Endothelial cell of umbilical vein (primary cell): ENCODE results near the gene FZD10. TPM values are rescaled to one million over a fixed set of nuclear protein-coding genes. Genes with fewer than 3 reads are reported as not detected.

Source experiments
- BruUV-seq: library from RNA; stranded (reverse); fragments of 400-500 nt; replicated peaks from 2 replicates; lab custom pipeline; 2021; lab: Mats Ljungman, UMichigan
- CTCF ChIA-PET: fragments of 300-600, 350-600 bp; sonication (Branson Sonifier 250); formaldehyde crosslinking; loops from one replicate; lab custom pipeline; 2021; ENCODE audit warnings: antibody characterized with exemption, inconsistent platforms; lab: Charles Lee
- POLR2A ChIA-PET: fragments of 300-600, 350-600 bp; sonication (Branson Sonifier 250); formaldehyde crosslinking; loops from one replicate; lab custom pipeline; 2021; ENCODE audit warnings: antibody characterized with exemption, inconsistent platforms; lab: Charles Lee
- DNase-seq: peaks from one replicate; pipeline ENCODE4 v3.0.0-alpha.2; 2011; ENCODE audit warnings: low read depth, low spot score
- FAIRE-seq: peaks from 2 replicates; lab custom pipeline; 2011; peaks lifted over from hg19 to GRCh38; lab: Jason Lieb, UNC
- H2AFZ ChIP-seq: 2 replicates; pipeline ENCODE4 v1.6.0; 2012; ENCODE audit warnings: low read depth, low read length, control low read depth, inconsistent platforms
- H3K27ac ChIP-seq: 2 replicates; pipeline ENCODE4 v1.5.1; 2011; ENCODE audit warnings: low read depth, mild to moderate bottlenecking, control low read depth, low read length, moderate library complexity; ENCODE audit not compliant: insufficient read depth
- H3K27me3 ChIP-seq, 2 experiments: 2 replicates each; pipeline versions ENCODE4 v1.6.0 to v1.6.1; 2011; ENCODE audit warnings: low read length in 2 of 2, mixed read lengths in 1 of 2; ENCODE audit not compliant: control insufficient read depth in 2 of 2, insufficient read depth in 2 of 2
- H3K36me3 ChIP-seq, 2 experiments: 2 replicates in 1 of 2; 3 replicates in 1 of 2; pipeline ENCODE4 v1.5.1; 2011; ENCODE audit warnings: low read length in 2 of 2, mild to moderate bottlenecking in 1 of 2, moderate library complexity in 1 of 2; ENCODE audit not compliant: control insufficient read depth in 2 of 2, insufficient read depth in 2 of 2; ENCODE audit errors: extremely low read depth in 1 of 2
- H3K4me1 ChIP-seq: 3 replicates; pipeline ENCODE4 v1.5.1; 2011; ENCODE audit warnings: mild to moderate bottlenecking, low read length; ENCODE audit not compliant: control insufficient read depth, insufficient read depth; ENCODE audit errors: extremely low read depth
- H3K4me2 ChIP-seq: 2 replicates; pipeline ENCODE4 v1.6.1; 2011; ENCODE audit warnings: low read length, control low read depth, mixed read lengths; ENCODE audit not compliant: insufficient read depth
- H3K4me3 ChIP-seq, 3 experiments: fragments of 200-600 bp in 1 of 3; sonication (generic), shearing (Covaris generic) in 1 of 3; replicated peaks in 1 of 3; 2 replicates each; pipeline ENCODE4 v1.5.1; 2011 to 2016; ENCODE audit warnings: control low read depth in 3 of 3, low read length in 3 of 3, mild to moderate bottlenecking in 2 of 3, inconsistent platforms in 1 of 3, low read depth in 1 of 3, moderate library complexity in 1 of 3; ENCODE audit not compliant: insufficient read depth in 1 of 3
- H3K79me2 ChIP-seq: 2 replicates; pipeline ENCODE4 v1.6.0; 2012; ENCODE audit warnings: low read length, inconsistent platforms; ENCODE audit not compliant: control insufficient read depth, insufficient read depth
- H3K9ac ChIP-seq: replicated peaks from 2 replicates; pipeline ENCODE3; 2011; ENCODE audit warnings: low read length, control low read depth; ENCODE audit not compliant: insufficient read depth; ENCODE audit errors: extremely low read depth
- H3K9me1 ChIP-seq: replicated peaks from 3 replicates; pipeline ENCODE4 v1.6.0; 2011; ENCODE audit warnings: mild to moderate bottlenecking, low read length; ENCODE audit not compliant: control insufficient read depth, insufficient read depth; ENCODE audit errors: extremely low read depth
- H3K9me3 ChIP-seq: replicated peaks from 2 replicates; pipeline ENCODE4 v1.5.1; 2012; ENCODE audit warnings: low read length, inconsistent platforms; ENCODE audit not compliant: control insufficient read depth, insufficient read depth
- H4K20me1 ChIP-seq: replicated peaks from 2 replicates; pipeline ENCODE3; 2011; ENCODE audit warnings: mild to moderate bottlenecking, low read length; ENCODE audit not compliant: control insufficient read depth, insufficient read depth; ENCODE audit errors: extremely low read depth
- EZH2 ChIP-seq: IDR thresholded peaks from 2 replicates; pipeline ENCODE4 v1.6.1; 2012; ENCODE audit warnings: borderline replicate concordance, low read depth, mild to moderate bottlenecking, moderate library complexity, low read length, inconsistent platforms; ENCODE audit not compliant: severe bottlenecking
- FOS ChIP-seq: IDR thresholded peaks from 2 replicates; pipeline ENCODE4 v1.6.1; 2011; ENCODE audit warnings: mild to moderate bottlenecking, low read length, moderate library complexity, borderline replicate concordance; ENCODE audit not compliant: insufficient read depth
- GATA2 ChIP-seq: IDR thresholded peaks from 2 replicates; pipeline ENCODE4 v1.7.0; 2011; ENCODE audit warnings: low read depth, mild to moderate bottlenecking, moderate library complexity, mixed read lengths, low read length; ENCODE audit not compliant: insufficient read length, insufficient read depth
- JUN ChIP-seq: IDR thresholded peaks from 2 replicates; pipeline ENCODE4 v1.6.1; 2011; ENCODE audit warnings: borderline replicate concordance, low read depth; ENCODE audit not compliant: insufficient read length, insufficient read depth
- MYC ChIP-seq: IDR thresholded peaks from one replicate; pipeline ENCODE4 v1.6.1; 2011; ENCODE audit warnings: mild to moderate bottlenecking, low read depth, low read length
- POLR2A ChIP-seq: IDR thresholded peaks from 2 replicates; pipeline ENCODE4 v1.6.1; 2012; ENCODE audit warnings: low read depth, mild to moderate bottlenecking, control low read depth, low read length
- POLR2AphosphoS5 ChIP-seq: IDR thresholded peaks from 2 replicates; pipeline ENCODE4 v1.6.1; 2012; ENCODE audit warnings: low read depth, mild to moderate bottlenecking, control low read depth, low read length, moderate library complexity; ENCODE audit not compliant: insufficient read depth
- dilution Hi-C: fragments of 300-500 bp; cut with MboI; formaldehyde crosslinking; loops from one replicate; pipeline ENCODE4 v1.15.0; 2019; ENCODE audit warnings: low sequenced_read_pairs; ENCODE audit not compliant: extremely low pct_ligation_motif_present
- intact Hi-C: fragments of 100-400 bp; cut with micrococcal nuclease; formaldehyde crosslinking; loops from one replicate; pipeline ENCODE4 v1.10.0; 2022
- polyA plus RNA-seq, 4 experiments: library from polyadenylated mRNA; depleted of rRNA in 3 of 4; stranded (reverse) in 3 of 4; unstranded in 1 of 4; fragments of >200 nt; gene quantifications; 2 replicates each; pipeline versions ENCODE4 v1.2.1 to v1.2.3, GENCODE V29; 2011 to 2012; ENCODE audit warnings: missing spikeins in 1 of 4
- total RNA-seq: library from RNA; stranded (reverse); gene quantifications from 2 replicates; pipeline ENCODE4 v1.2.3, GENCODE V29; 2021
- TF ChIP-seq, protein P1 (sequence below), 2 donors: IDR thresholded peaks; 1 replicate in 1 of 2; 2 replicates in 1 of 2; pipeline ENCODE4 v1.5.1; 2011; ENCODE audit warnings: low read length in 2 of 2, mild to moderate bottlenecking in 2 of 2, moderate library complexity in 2 of 2, control low read depth in 1 of 2, inconsistent platforms in 1 of 2, low read depth in 1 of 2; ENCODE audit not compliant: insufficient read depth in 1 of 2; ENCODE audit errors: extremely low read depth in 1 of 2
- TF ChIP-seq, protein P2 (sequence below): IDR thresholded peaks from 2 replicates; pipeline ENCODE4 v1.6.1; 2011; ENCODE audit not compliant: insufficient read depth, insufficient read length

Gene FZD10
- total and polyA plus RNA-seq, 2 donors (not counting 3 experiments of a cell fraction or from before 2014, with no cell fraction given): not detected

DNA sequence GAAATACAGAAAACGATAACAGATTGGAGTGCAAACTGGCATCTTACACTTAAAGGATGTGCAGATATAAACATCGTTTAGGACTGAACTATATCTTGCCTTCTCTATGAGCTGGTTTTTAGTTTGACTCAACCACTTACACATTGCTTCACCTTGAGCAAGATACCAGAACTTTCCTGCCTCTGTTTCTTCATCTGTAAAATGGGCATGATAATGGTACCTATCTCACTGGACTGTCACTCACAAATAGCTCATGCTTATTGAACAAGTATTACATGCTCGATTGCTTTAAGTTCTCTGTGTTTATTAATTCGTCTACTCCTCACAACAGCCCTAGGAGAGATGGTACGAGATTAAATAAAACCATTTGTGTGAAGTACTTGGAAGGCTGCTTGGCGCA lies 7.7 kb downstream of the FZD10 start:
- dilution Hi-C loops: no loop called here
- FAIRE-seq: no peak
- H3K4me2 ChIP-seq: no peak overlapping the region

More for the DNA sequence above, 7.7 kb downstream of the FZD10 start:
- H3K4me3 ChIP-seq: no peak overlapping the region
- TF ChIP-seq POLR2AphosphoS5 (no peak), FOS (no peak), POLR2A (no peak), JUN (no peak), GATA2 (no peak), EZH2 (no peak), MYC (no peak)
- TF ChIP-seq, protein P1, sequence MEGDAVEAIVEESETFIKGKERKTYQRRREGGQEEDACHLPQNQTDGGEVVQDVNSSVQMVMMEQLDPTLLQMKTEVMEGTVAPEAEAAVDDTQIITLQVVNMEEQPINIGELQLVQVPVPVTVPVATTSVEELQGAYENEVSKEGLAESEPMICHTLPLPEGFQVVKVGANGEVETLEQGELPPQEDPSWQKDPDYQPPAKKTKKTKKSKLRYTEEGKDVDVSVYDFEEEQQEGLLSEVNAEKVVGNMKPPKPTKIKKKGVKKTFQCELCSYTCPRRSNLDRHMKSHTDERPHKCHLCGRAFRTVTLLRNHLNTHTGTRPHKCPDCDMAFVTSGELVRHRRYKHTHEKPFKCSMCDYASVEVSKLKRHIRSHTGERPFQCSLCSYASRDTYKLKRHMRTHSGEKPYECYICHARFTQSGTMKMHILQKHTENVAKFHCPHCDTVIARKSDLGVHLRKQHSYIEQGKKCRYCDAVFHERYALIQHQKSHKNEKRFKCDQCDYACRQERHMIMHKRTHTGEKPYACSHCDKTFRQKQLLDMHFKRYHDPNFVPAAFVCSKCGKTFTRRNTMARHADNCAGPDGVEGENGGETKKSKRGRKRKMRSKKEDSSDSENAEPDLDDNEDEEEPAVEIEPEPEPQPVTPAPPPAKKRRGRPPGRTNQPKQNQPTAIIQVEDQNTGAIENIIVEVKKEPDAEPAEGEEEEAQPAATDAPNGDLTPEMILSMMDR (IDR thresholded peaks at IDR 0.05; ENCODE audit: extremely low read depth in 1 of 2, insufficient read depth in 1 of 2, low read depth in 1 of 2, low read length in 2 of 2): no peak
- TF ChIP-seq, protein P2, sequence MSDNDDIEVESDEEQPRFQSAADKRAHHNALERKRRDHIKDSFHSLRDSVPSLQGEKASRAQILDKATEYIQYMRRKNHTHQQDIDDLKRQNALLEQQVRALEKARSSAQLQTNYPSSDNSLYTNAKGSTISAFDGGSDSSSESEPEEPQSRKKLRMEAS: no peak
- H3K27me3 ChIP-seq: no peaks in the 10 kb centered on the region
- no TSS peak for BruUV-seq
- no peaks in the 10 kb centered on the region for H3K36me3 ChIP-seq
- CTCF ChIA-PET: no interaction called here
- H3K9ac ChIP-seq: no peak overlapping the region
- DNase-seq: no peak
- peaks cover 2% of the 10 kb centered on the region for H3K9me3 ChIP-seq
- no peak overlapping the region for H2AFZ ChIP-seq
- H3K9me1 ChIP-seq: no peaks in the 10 kb centered on the region
- H3K27ac ChIP-seq: no peak overlapping the region
- H4K20me1 ChIP-seq: no peaks in the 10 kb centered on the region
- POLR2A ChIA-PET: no interaction called here
- intact Hi-C loops: no loop called here
- H3K79me2 ChIP-seq: no peaks in the 10 kb centered on the region
- no peaks in the 10 kb centered on the region for H3K4me1 ChIP-seq
